ENCODE measurements around the gene GPR4. TPM values are rescaled to one million over a fixed set of nuclear protein-coding genes. Genes with fewer than 3 reads are reported as not detected.

The GPR4 gene
- total RNA-seq, 1 experiment from 2014 or later, result 0.48 TPM

DNA sequence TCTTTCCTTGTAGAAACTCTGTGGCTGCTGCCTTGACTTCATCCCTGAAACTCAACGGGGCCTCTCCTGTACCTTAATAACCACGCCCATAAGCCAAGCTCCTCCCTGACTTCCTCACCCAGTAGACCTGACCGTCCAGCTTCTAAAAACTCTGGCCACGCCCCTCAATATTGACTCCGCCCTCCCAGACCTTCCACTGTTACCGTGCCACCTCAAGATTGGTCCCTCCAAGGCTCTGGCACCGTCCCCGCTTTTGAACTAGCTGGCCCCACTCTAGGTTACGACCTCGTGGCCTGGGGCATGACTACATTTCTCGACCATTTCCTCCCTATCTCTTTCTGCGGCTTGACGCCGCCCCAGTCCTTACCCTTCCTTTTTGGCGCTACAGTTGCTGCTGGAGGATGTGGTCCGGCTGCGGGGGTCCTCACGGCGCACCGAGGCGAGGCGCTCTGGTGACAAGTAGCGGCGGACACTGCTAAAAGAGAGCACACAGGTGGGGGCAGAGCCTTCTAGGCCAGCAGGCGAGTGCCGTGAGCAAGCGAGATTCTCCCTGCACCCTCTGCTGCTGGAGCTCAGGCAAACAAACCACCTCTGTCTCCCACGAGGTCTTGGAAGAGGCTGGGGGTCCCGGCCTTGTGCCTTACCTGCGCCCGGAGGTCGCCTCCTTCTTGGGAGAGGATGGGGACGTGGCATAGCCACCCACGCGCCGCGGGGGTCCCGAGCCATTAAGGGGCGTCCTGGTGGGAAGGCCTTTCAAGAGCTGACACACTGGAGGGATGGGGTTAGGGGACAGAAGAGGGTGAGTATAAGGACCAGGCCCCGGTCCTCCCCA lies 39.5 kb upstream of the GPR4 start (continued):
- TF ChIP-seq, protein P1, sequence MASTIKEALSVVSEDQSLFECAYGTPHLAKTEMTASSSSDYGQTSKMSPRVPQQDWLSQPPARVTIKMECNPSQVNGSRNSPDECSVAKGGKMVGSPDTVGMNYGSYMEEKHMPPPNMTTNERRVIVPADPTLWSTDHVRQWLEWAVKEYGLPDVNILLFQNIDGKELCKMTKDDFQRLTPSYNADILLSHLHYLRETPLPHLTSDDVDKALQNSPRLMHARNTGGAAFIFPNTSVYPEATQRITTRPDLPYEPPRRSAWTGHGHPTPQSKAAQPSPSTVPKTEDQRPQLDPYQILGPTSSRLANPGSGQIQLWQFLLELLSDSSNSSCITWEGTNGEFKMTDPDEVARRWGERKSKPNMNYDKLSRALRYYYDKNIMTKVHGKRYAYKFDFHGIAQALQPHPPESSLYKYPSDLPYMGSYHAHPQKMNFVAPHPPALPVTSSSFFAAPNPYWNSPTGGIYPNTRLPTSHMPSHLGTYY (CRISPR knock-in tag; IDR thresholded peaks at IDR 0.05), result no peak
- TF ChIP-seq ZNF263 (CRISPR knock-in tag; IDR thresholded peaks at IDR 0.05; ENCODE audit: low read depth) (no peak), ZNF138 (CRISPR knock-in tag; conservative IDR thresholded peaks at IDR 0.05) (no peak), SP1 (CRISPR knock-in tag; conservative IDR thresholded peaks at IDR 0.05) (no peak), ELF4 (CRISPR knock-in tag; IDR thresholded peaks at IDR 0.05; ENCODE audit: low read depth) (no peak), MYBL2 (CRISPR knock-in tag; IDR thresholded peaks at IDR 0.05) (0 out of 2 replicates have a peak, but pooled peaks have one; percentile 15), JUN (CRISPR knock-in tag; IDR thresholded peaks at IDR 0.05) (no peak), GABPB1 (CRISPR knock-in tag; IDR thresholded peaks at IDR 0.05) (no peak), OVOL2 (CRISPR knock-in tag; IDR thresholded peaks at IDR 0.05; ENCODE audit: borderline replicate concordance) (no peak), IRF2 (CRISPR knock-in tag; IDR thresholded peaks at IDR 0.05; ENCODE audit: borderline replicate concordance, low read depth) (no peak), ZNF396 (CRISPR knock-in tag; IDR thresholded peaks at IDR 0.05; ENCODE audit: borderline replicate concordance) (no peak), PRRX2 (CRISPR knock-in tag; IDR thresholded peaks at IDR 0.05) (no peak), NR2C2 (CRISPR knock-in tag; IDR thresholded peaks at IDR 0.05) (no peak)
- TF ChIP-seq, protein P2, sequence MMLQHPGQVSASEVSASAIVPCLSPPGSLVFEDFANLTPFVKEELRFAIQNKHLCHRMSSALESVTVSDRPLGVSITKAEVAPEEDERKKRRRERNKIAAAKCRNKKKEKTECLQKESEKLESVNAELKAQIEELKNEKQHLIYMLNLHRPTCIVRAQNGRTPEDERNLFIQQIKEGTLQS (CRISPR knock-in tag; conservative IDR thresholded peaks at IDR 0.05), result no peak
- TF ChIP-seq, protein P3, sequence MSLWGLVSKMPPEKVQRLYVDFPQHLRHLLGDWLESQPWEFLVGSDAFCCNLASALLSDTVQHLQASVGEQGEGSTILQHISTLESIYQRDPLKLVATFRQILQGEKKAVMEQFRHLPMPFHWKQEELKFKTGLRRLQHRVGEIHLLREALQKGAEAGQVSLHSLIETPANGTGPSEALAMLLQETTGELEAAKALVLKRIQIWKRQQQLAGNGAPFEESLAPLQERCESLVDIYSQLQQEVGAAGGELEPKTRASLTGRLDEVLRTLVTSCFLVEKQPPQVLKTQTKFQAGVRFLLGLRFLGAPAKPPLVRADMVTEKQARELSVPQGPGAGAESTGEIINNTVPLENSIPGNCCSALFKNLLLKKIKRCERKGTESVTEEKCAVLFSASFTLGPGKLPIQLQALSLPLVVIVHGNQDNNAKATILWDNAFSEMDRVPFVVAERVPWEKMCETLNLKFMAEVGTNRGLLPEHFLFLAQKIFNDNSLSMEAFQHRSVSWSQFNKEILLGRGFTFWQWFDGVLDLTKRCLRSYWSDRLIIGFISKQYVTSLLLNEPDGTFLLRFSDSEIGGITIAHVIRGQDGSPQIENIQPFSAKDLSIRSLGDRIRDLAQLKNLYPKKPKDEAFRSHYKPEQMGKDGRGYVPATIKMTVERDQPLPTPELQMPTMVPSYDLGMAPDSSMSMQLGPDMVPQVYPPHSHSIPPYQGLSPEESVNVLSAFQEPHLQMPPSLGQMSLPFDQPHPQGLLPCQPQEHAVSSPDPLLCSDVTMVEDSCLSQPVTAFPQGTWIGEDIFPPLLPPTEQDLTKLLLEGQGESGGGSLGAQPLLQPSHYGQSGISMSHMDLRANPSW (CRISPR knock-in tag; conservative IDR thresholded peaks at IDR 0.05; ENCODE audit: low read depth), result no peak
- TF ChIP-seq, protein P4, sequence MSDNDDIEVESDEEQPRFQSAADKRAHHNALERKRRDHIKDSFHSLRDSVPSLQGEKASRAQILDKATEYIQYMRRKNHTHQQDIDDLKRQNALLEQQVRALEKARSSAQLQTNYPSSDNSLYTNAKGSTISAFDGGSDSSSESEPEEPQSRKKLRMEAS (CRISPR knock-in tag; IDR thresholded peaks at IDR 0.05), result peak; percentile 4; the same call in 1 of the 2 replicates
- TF ChIP-seq, protein P5, sequence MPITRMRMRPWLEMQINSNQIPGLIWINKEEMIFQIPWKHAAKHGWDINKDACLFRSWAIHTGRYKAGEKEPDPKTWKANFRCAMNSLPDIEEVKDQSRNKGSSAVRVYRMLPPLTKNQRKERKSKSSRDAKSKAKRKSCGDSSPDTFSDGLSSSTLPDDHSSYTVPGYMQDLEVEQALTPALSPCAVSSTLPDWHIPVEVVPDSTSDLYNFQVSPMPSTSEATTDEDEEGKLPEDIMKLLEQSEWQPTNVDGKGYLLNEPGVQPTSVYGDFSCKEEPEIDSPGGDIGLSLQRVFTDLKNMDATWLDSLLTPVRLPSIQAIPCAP (CRISPR knock-in tag; IDR thresholded peaks at IDR 0.05), result no peak
- TF ChIP-seq, protein P6, sequence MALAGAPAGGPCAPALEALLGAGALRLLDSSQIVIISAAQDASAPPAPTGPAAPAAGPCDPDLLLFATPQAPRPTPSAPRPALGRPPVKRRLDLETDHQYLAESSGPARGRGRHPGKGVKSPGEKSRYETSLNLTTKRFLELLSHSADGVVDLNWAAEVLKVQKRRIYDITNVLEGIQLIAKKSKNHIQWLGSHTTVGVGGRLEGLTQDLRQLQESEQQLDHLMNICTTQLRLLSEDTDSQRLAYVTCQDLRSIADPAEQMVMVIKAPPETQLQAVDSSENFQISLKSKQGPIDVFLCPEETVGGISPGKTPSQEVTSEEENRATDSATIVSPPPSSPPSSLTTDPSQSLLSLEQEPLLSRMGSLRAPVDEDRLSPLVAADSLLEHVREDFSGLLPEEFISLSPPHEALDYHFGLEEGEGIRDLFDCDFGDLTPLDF (CRISPR knock-in tag; IDR thresholded peaks at IDR 0.05), result no peak
- TF ChIP-seq, protein P7, sequence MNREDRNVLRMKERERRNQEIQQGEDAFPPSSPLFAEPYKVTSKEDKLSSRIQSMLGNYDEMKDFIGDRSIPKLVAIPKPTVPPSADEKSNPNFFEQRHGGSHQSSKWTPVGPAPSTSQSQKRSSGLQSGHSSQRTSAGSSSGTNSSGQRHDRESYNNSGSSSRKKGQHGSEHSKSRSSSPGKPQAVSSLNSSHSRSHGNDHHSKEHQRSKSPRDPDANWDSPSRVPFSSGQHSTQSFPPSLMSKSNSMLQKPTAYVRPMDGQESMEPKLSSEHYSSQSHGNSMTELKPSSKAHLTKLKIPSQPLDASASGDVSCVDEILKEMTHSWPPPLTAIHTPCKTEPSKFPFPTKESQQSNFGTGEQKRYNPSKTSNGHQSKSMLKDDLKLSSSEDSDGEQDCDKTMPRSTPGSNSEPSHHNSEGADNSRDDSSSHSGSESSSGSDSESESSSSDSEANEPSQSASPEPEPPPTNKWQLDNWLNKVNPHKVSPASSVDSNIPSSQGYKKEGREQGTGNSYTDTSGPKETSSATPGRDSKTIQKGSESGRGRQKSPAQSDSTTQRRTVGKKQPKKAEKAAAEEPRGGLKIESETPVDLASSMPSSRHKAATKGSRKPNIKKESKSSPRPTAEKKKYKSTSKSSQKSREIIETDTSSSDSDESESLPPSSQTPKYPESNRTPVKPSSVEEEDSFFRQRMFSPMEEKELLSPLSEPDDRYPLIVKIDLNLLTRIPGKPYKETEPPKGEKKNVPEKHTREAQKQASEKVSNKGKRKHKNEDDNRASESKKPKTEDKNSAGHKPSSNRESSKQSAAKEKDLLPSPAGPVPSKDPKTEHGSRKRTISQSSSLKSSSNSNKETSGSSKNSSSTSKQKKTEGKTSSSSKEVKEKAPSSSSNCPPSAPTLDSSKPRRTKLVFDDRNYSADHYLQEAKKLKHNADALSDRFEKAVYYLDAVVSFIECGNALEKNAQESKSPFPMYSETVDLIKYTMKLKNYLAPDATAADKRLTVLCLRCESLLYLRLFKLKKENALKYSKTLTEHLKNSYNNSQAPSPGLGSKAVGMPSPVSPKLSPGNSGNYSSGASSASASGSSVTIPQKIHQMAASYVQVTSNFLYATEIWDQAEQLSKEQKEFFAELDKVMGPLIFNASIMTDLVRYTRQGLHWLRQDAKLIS (CRISPR knock-in tag; IDR thresholded peaks at IDR 0.05; ENCODE audit: borderline replicate concordance), result no peak
- TF ChIP-seq, protein P8, sequence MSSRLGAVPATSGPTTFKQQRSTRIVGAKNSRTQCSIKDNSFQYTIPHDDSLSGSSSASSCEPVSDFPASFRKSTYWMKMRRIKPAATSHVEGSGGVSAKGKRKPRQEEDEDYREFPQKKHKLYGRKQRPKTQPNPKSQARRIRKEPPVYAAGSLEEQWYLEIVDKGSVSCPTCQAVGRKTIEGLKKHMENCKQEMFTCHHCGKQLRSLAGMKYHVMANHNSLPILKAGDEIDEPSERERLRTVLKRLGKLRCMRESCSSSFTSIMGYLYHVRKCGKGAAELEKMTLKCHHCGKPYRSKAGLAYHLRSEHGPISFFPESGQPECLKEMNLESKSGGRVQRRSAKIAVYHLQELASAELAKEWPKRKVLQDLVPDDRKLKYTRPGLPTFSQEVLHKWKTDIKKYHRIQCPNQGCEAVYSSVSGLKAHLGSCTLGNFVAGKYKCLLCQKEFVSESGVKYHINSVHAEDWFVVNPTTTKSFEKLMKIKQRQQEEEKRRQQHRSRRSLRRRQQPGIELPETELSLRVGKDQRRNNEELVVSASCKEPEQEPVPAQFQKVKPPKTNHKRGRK (CRISPR knock-in tag; IDR thresholded peaks at IDR 0.05; ENCODE audit: borderline replicate concordance), result no peak
